SK-N-SH (cell line): ENCODE results near the gene HIGD1B. TPM values are rescaled to one million over a fixed set of nuclear protein-coding genes. Genes with fewer than 3 reads are reported as not detected.

Source experiments
- CTCF ChIA-PET: fragments of 300-600, 350-600 bp; formaldehyde crosslinking; extraction: SDS; loops from one replicate; lab custom pipeline; 2021; lab: Yijun Ruan, JAX
- POLR2A ChIA-PET: fragments of 350-600 bp; sonication (Branson Sonifier 250); formaldehyde crosslinking; extraction: SDS; loops from one replicate; lab custom pipeline; 2020; ENCODE audit warnings: antibody characterized with exemption, inconsistent platforms; lab: Yijun Ruan, JAX
- DNase-seq: peaks from one replicate; pipeline ENCODE4 v3.0.0; 2012
- H2AFZ ChIP-seq: fragments of 200-600 bp; sonication (generic); 2 replicates; pipeline ENCODE4 v1.8.1; 2016; ENCODE audit warnings: antibody characterized with exemption, mild to moderate bottlenecking, low read depth
- H3F3A ChIP-seq: fragments of 200-600 bp; sonication (generic); replicated peaks from 2 replicates; pipeline ENCODE3; 2016; ENCODE audit warnings: antibody characterized with exemption, mild to moderate bottlenecking; ENCODE audit not compliant: insufficient read depth
- H3K27ac ChIP-seq, 2 experiments: fragments of 200-500 bp in 1 of 2; fragments of 200-600 bp in 1 of 2; sonication (Bioruptor generic) in 1 of 2; sonication (generic), shearing (Covaris generic) in 1 of 2; 2 replicates each; pipeline versions ENCODE4 v1.5.1 to v1.6.1; 2014 to 2016; ENCODE audit warnings: low read depth in 2 of 2, inconsistent platforms in 1 of 2, low read length in 1 of 2, mild to moderate bottlenecking in 1 of 2, mixed read lengths in 1 of 2
- H3K27me3 ChIP-seq: fragments of 200-600 bp; sonication (generic), shearing (Covaris generic); 2 replicates; pipeline ENCODE4 v1.6.1; 2016; ENCODE audit warnings: mixed run types; ENCODE audit not compliant: insufficient read depth
- H3K36me3 ChIP-seq, 2 experiments: fragments of 200-500 bp in 1 of 2; fragments of 200-600 bp in 1 of 2; sonication (Bioruptor generic) in 1 of 2; sonication (generic) in 1 of 2; replicated peaks in 1 of 2; 2 replicates each; pipeline versions ENCODE3 to v1.5.1; 2014 to 2016; ENCODE audit warnings: low read length in 1 of 2, mild to moderate bottlenecking in 1 of 2; ENCODE audit not compliant: insufficient read depth in 2 of 2, control insufficient read depth in 1 of 2
- H3K4me1 ChIP-seq, 2 experiments: fragments of 200-500 bp in 1 of 2; fragments of 200-600 bp in 1 of 2; sonication (Bioruptor generic) in 1 of 2; sonication (generic), shearing (Covaris generic) in 1 of 2; 2 replicates each; pipeline versions ENCODE4 v1.5.1 to v1.6.1; 2014 to 2016; ENCODE audit warnings: low read depth in 1 of 2, low read length in 1 of 2, mixed run types in 1 of 2; ENCODE audit not compliant: insufficient read depth in 2 of 2, control insufficient read depth in 1 of 2
- H3K4me2 ChIP-seq: fragments of 200-600 bp; sonication (generic), shearing (Covaris generic); 2 replicates; pipeline ENCODE4 v1.6.1; 2017; ENCODE audit warnings: mixed run types
- H3K4me3 ChIP-seq, 2 experiments: fragments of 200-500 bp in 1 of 2; fragments of 200-600 bp in 1 of 2; sonication (Bioruptor generic) in 1 of 2; sonication (generic), shearing (Covaris generic) in 1 of 2; 2 replicates each; pipeline versions ENCODE4 v1.5.1 to v1.8.1; 2014 to 2016; ENCODE audit warnings: low read depth in 2 of 2, inconsistent platforms in 1 of 2, low read length in 1 of 2, mild to moderate bottlenecking in 1 of 2, mixed read lengths in 1 of 2, moderate library complexity in 1 of 2
- H3K79me2 ChIP-seq: fragments of 200-600 bp; sonication (generic); 2 replicates; pipeline ENCODE4 v1.8.1; 2017; ENCODE audit warnings: mild to moderate bottlenecking; ENCODE audit not compliant: insufficient read depth
- H3K9ac ChIP-seq: fragments of 200-600 bp; sonication (generic); 2 replicates; pipeline ENCODE4 v1.6.1; 2017; ENCODE audit warnings: mixed run types
- H3K9me2 ChIP-seq: fragments of 200-600 bp; sonication (generic); 2 replicates; pipeline ENCODE4 v1.6.1; 2017; ENCODE audit warnings: mixed run types
- H3K9me3 ChIP-seq: fragments of 200-600 bp; sonication (generic); 2 replicates; pipeline ENCODE4 v1.6.1; 2017; ENCODE audit warnings: mixed run types, mild to moderate bottlenecking, moderate library complexity
- H4K20me1 ChIP-seq: fragments of 200-600 bp; sonication (generic); 2 replicates; pipeline ENCODE4 v1.6.1; 2017; ENCODE audit warnings: mild to moderate bottlenecking, mixed run types; ENCODE audit not compliant: insufficient read depth
- FOSL2 ChIP-seq: IDR thresholded peaks from 2 replicates; pipeline ENCODE4 v1.4.0; 2012; ENCODE audit warnings: low read depth, mild to moderate bottlenecking, moderate library complexity, borderline replicate concordance
- FOXJ3 ChIP-seq: sonication (generic); formaldehyde crosslinking; IDR thresholded peaks from 2 replicates; pipeline ENCODE4 v1.5.1; 2020; ENCODE audit warnings: mild to moderate bottlenecking, missing genetic modification reagents
- GABPA ChIP-seq: IDR thresholded peaks from 2 replicates; pipeline ENCODE4 v1.4.0; 2012; ENCODE audit warnings: low read depth, mild to moderate bottlenecking
- GATA2 ChIP-seq: sonication (generic); formaldehyde crosslinking; IDR thresholded peaks from 2 replicates; pipeline ENCODE4 v1.5.0; 2020; ENCODE audit warnings: mild to moderate bottlenecking, missing genetic modification reagents
- MEF2A ChIP-seq: IDR thresholded peaks from 2 replicates; pipeline ENCODE4 v1.4.0; 2012; ENCODE audit warnings: low read depth, borderline replicate concordance
- MXI1 ChIP-seq: IDR thresholded peaks from 2 replicates; pipeline ENCODE4 v1.6.1; 2012; ENCODE audit warnings: mild to moderate bottlenecking, low read depth, low read length, improper control_type of control experiment
- REST ChIP-seq: IDR thresholded peaks from 2 replicates; pipeline ENCODE4 v1.6.1; 2012; ENCODE audit warnings: mild to moderate bottlenecking, low read depth, low read length, moderate library complexity
- TAF1 ChIP-seq: IDR thresholded peaks from 2 replicates; pipeline ENCODE4 v1.6.1; 2012; ENCODE audit warnings: low read depth, mild to moderate bottlenecking, low read length, moderate library complexity, borderline replicate concordance
- USF1 ChIP-seq: IDR thresholded peaks from 2 replicates; pipeline ENCODE4 v1.4.0; 2012; ENCODE audit warnings: low read depth, borderline replicate concordance
- ZBTB33 ChIP-seq: IDR thresholded peaks from 2 replicates; pipeline ENCODE4 v1.4.0; 2012; ENCODE audit warnings: low read depth, borderline replicate concordance
- WGBS: methylation state at CpG from one replicate; pipeline ENCODE4 v1.1.6; 2017; ENCODE audit warnings: low lambda C conversion rate; 5-methylcytosine and 5-hydroxymethylcytosine counted together
- polyA plus RNA-seq, 3 experiments: library from polyadenylated mRNA; depleted of rRNA; stranded (reverse); fragments of >200 nt; gene quantifications; 2 replicates each; pipeline ENCODE4 v1.2.3, GENCODE V29; 2012

Gene HIGD1B
- polyA plus RNA-seq, 1 of the 3 experiments (the other 2 are of a cell fraction), result not detected

GRCh38 chr17:44863061-44863918, 15.6 kb downstream of the HIGD1B start (continued):
- no peak for TF ChIP-seq GATA2
- TF ChIP-seq REST, result no peak
- no peak for TF ChIP-seq FOXJ3 (CRISPR knock-in tag)

GRCh38 chr17:44864831-44865230, 17.1 kb downstream of the HIGD1B start:
- H3K27ac ChIP-seq, result no peak overlapping the region

More at GRCh38 chr17:44864831-44865230, 17.1 kb downstream of the HIGD1B start:
- ChIA-PET CTCF (interaction anchor here (0.6 to 11.1 kb wide), 22 partner anchors 8 to 158 kb away, joined by 3 to 420 read pairs (median 5); partner anchors contain the start of gene HIGD1B), POLR2A (interaction anchor here (1.8 kb wide), 1 partner anchor 85 kb away, joined by 5 read pairs; no protein-coding TSS in a partner anchor)
- no peak for DNase-seq
- no peak overlapping the region for H3K4me2 ChIP-seq
- H3K4me3 ChIP-seq, result no peak overlapping the region; a peak in 1 of 4 replicates
- H3F3A ChIP-seq, result peaks cover 21% of the 10 kb centered on the region
- no peaks in the 10 kb centered on the region for H3K9me3 ChIP-seq
- no peaks in the 10 kb centered on the region for H4K20me1 ChIP-seq
- TF ChIP-seq TAF1, result no peak
- no peak for TF ChIP-seq GABPA
- no peak for TF ChIP-seq ZBTB33
- no peak for TF ChIP-seq USF1
- TF ChIP-seq MXI1, result no peak
- TF ChIP-seq FOSL2, result no peak
- TF ChIP-seq MEF2A, result no peak
- peaks cover 53 to 72% of the 10 kb centered on the region in 2 experiments for H3K36me3 ChIP-seq
- H3K9me2 ChIP-seq, result no peaks in the 10 kb centered on the region
- H3K9ac ChIP-seq, result no peak overlapping the region
- no peak overlapping the region for H2AFZ ChIP-seq
- 58% methylated on average over 10 of the region's 10 CpGs for WGBS
- H3K79me2 ChIP-seq, result no peaks in the 10 kb centered on the region
- no peaks in the 10 kb centered on the region for H3K4me1 ChIP-seq
- 0 out of 2 replicates have a peak, but pooled peaks cover 3% of the 10 kb centered on the region for H3K27me3 ChIP-seq
